Stimulated activated CD4-positive, alpha-beta T cell treated with anti-CD3 and anti-CD28 coated beads, Interleukin-4, amount 100 ng/mL, for 1 hour (primary cell): ENCODE measurements around the gene CC2D2A.

Source experiments
- DNase-seq: peaks from one replicate; pipeline ENCODE4 v3.0.0-alpha.2; 2020

The CC2D2A gene

GRCh38 chr4:15521442-15522039 lies 51.9 kb downstream of the CC2D2A start:
- DNase-seq = no peak

GRCh38 chr4:15525080-15525479 lies 55.4 kb downstream of the CC2D2A start:
- DNase-seq = no peak

GRCh38 chr4:15526924-15527592 lies 57.4 kb downstream of the CC2D2A start:
- DNase-seq = no peak

- no peak for DNase-seq
These were observed 62.1 kb downstream of the CC2D2A start for GRCh38 chr4:15531792-15532191.

- DNase-seq = no peak
These were observed 64.1 kb downstream of the CC2D2A start for GRCh38 chr4:15533817-15534216.

GRCh38 chr4:15535599-15535998 lies 65.9 kb downstream of the CC2D2A start:
- DNase-seq = no peak

GRCh38 chr4:15536552-15537499 lies 67.1 kb downstream of the CC2D2A start:
- DNase-seq = no peak

- DNase-seq = no peak
These were observed 72.3 kb downstream of the CC2D2A start for GRCh38 chr4:15541941-15542340.

GRCh38 chr4:15542760-15543159 lies 73.1 kb downstream of the CC2D2A start:
- no peak for DNase-seq

- no peak for DNase-seq
These were observed 74.0 kb downstream of the CC2D2A start for GRCh38 chr4:15543537-15544247.

- no peak for DNase-seq
These were observed 74.6 kb downstream of the CC2D2A start for GRCh38 chr4:15544248-15544729.

GRCh38 chr4:15545371-15545770 lies 75.7 kb downstream of the CC2D2A start:
- DNase-seq = no peak

GRCh38 chr4:15547392-15547791 lies 77.7 kb downstream of the CC2D2A start:
- no peak for DNase-seq

- DNase-seq = no peak
These were observed 80.8 kb downstream of the CC2D2A start for GRCh38 chr4:15550491-15550890.

GRCh38 chr4:15551740-15552446 lies 82.2 kb downstream of the CC2D2A start:
- DNase-seq = no peak

GRCh38 chr4:15552557-15553362 lies 83.1 kb downstream of the CC2D2A start:
- no peak for DNase-seq

- DNase-seq = no peak
These were observed 86.9 kb downstream of the CC2D2A start for GRCh38 chr4:15556511-15557092.

- no peak for DNase-seq
These were observed 88.3 kb downstream of the CC2D2A start for GRCh38 chr4:15557786-15558550.

- DNase-seq = no peak
These were observed 88.9 kb downstream of the CC2D2A start for GRCh38 chr4:15558561-15558960.

- no peak for DNase-seq
These were observed 92.4 kb downstream of the CC2D2A start for GRCh38 chr4:15562114-15562513.
